ENCODE measurements around the gene HSD17B14. TPM values are rescaled to one million over a fixed set of nuclear protein-coding genes. Genes with fewer than 3 reads are reported as not detected.

HSD17B14 gene
- total and polyA plus RNA-seq, 4 donors: 9.0 to 39.1 (median 15.3) TPM

- ATAC-seq (ENCODE audit: insufficient read depth, low FRiP score) (no peak), DNase-seq (no peak)
- Histone ChIP-seq H3K9ac (ENCODE audit: insufficient read depth in 1 of 2, low read length in 2 of 2) (no peak overlapping the region), H3K27me3 (ENCODE audit: control insufficient read depth in 3 of 3, insufficient read depth in 3 of 3, low read length in 2 of 3) (no peaks in the 10 kb centered on the region), H3K9me3 (ENCODE audit: control insufficient read depth in 4 of 4, insufficient read depth in 3 of 4, low read length in 3 of 4) (no peaks in the 10 kb centered on the region), H3K4me1 (ENCODE audit: control insufficient read depth in 5 of 5, insufficient read depth in 5 of 5, low read length in 5 of 5) (peaks cover 0 to 26% (median 5%) of the 10 kb centered on the region in 5 donors), H3K27ac (ENCODE audit: low read depth in 1 of 2, low read length in 1 of 2) (no peak overlapping the region), H3K4me3 (no peak overlapping the region), H3K36me3 (ENCODE audit: control insufficient read depth in 4 of 4, insufficient read depth in 4 of 4, low read length in 4 of 4) (peaks cover 0 to 3% (median 0%) of the 10 kb centered on the region in 4 donors)
- 79 to 84% methylated on average over 6 of the region's 6 CpGs for WGBS, 2 donors
- TF ChIP-seq, protein P1, sequence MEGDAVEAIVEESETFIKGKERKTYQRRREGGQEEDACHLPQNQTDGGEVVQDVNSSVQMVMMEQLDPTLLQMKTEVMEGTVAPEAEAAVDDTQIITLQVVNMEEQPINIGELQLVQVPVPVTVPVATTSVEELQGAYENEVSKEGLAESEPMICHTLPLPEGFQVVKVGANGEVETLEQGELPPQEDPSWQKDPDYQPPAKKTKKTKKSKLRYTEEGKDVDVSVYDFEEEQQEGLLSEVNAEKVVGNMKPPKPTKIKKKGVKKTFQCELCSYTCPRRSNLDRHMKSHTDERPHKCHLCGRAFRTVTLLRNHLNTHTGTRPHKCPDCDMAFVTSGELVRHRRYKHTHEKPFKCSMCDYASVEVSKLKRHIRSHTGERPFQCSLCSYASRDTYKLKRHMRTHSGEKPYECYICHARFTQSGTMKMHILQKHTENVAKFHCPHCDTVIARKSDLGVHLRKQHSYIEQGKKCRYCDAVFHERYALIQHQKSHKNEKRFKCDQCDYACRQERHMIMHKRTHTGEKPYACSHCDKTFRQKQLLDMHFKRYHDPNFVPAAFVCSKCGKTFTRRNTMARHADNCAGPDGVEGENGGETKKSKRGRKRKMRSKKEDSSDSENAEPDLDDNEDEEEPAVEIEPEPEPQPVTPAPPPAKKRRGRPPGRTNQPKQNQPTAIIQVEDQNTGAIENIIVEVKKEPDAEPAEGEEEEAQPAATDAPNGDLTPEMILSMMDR (IDR thresholded peaks at IDR 0.05; ENCODE audit: control extremely low read depth, extremely low read depth): no peak
Observed at GRCh38 chr19:48866692-48867091, 30.4 kb upstream of the HSD17B14 start.

GRCh38 chr19:48862827-48863226, 26.5 kb upstream of the HSD17B14 start:
- Histone ChIP-seq H3K9ac (ENCODE audit: insufficient read depth in 1 of 2, low read length in 2 of 2) (no peak overlapping the region), H3K4me3 (no peak overlapping the region), H3K9me3 (ENCODE audit: control insufficient read depth in 4 of 4, insufficient read depth in 3 of 4, low read length in 3 of 4) (no peaks in the 10 kb centered on the region), H3K36me3 (ENCODE audit: control insufficient read depth in 4 of 4, insufficient read depth in 4 of 4, low read length in 4 of 4) (peaks cover 0 to 3% (median 0%) of the 10 kb centered on the region in 4 donors), H3K27ac (ENCODE audit: low read depth in 1 of 2, low read length in 1 of 2) (no peak overlapping the region), H3K4me1 (ENCODE audit: control insufficient read depth in 5 of 5, insufficient read depth in 5 of 5, low read length in 5 of 5) (peaks cover 0 to 16% (median 0%) of the 10 kb centered on the region in 5 donors), H3K27me3 (ENCODE audit: control insufficient read depth in 3 of 3, insufficient read depth in 3 of 3, low read length in 2 of 3) (no peaks in the 10 kb centered on the region)
- 74 to 86% methylated on average over 7 of the region's 7 CpGs for WGBS, 2 donors
- DNase-seq (no peak), ATAC-seq (ENCODE audit: insufficient read depth, low FRiP score) (no peak)
- TF ChIP-seq, protein P1 (IDR thresholded peaks at IDR 0.05; ENCODE audit: control extremely low read depth, extremely low read depth): no peak

DNA sequence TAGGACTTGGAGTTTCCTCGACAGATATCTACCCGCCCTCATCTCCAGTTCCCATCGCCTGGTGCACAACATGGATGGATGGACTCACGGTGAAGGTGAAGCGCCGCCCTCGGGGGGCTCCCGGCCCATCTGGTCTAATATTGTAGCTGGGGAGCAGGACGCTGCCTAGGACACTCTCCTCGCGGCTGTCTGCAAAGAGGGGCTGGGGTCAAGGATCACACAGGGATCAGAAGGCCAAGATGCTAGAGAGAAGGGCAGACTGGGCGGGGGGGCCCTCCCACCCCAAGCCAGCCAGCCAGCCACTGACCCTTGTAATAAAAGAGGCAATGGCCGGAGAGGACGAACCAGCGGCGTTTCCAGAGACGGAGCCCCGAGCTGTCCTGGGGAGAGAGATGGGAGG, 25.0 kb upstream of the HSD17B14 start:
- Histone ChIP-seq H3K27ac (ENCODE audit: low read depth in 1 of 2, low read length in 1 of 2) (no peak overlapping the region), H3K9ac (ENCODE audit: insufficient read depth in 1 of 2, low read length in 2 of 2) (no peak overlapping the region), H3K27me3 (ENCODE audit: control insufficient read depth in 3 of 3, insufficient read depth in 3 of 3, low read length in 2 of 3) (no peaks in the 10 kb centered on the region), H3K4me3 (no peak overlapping the region), H3K4me1 (ENCODE audit: control insufficient read depth in 5 of 5, insufficient read depth in 5 of 5, low read length in 5 of 5) (peaks cover 0 to under 1% (median 0%) of the 10 kb centered on the region in 5 donors), H3K9me3 (ENCODE audit: control insufficient read depth in 4 of 4, insufficient read depth in 3 of 4, low read length in 3 of 4) (no peaks in the 10 kb centered on the region), H3K36me3 (ENCODE audit: control insufficient read depth in 4 of 4, insufficient read depth in 4 of 4, low read length in 4 of 4) (peaks cover 0 to 3% (median 0%) of the 10 kb centered on the region in 4 donors)
- no peak for ATAC-seq (ENCODE audit: insufficient read depth, low FRiP score)
- TF ChIP-seq, protein P1 (IDR thresholded peaks at IDR 0.05; ENCODE audit: control extremely low read depth, extremely low read depth): no peak
- WGBS, 2 donors: 88 to 94% methylated on average over 18 of the region's 18 CpGs
- DNase-seq: no peak
